Type B pancreatic cell (in vitro differentiated cells): ENCODE data around the gene PSMA5. TPM values are rescaled to one million over a fixed set of nuclear protein-coding genes. Genes with fewer than 3 reads are reported as not detected.
A peak's percentile ranks its signal among the peaks of the same experiment; 100 is the strongest.
"Not testable (repeated sequence)": the region's sequence is repeated elsewhere in the genome, so short reads cannot be mapped to it uniquely, and the experiment has no call there.

Source experiments
- DNase-seq: peaks from one replicate; pipeline ENCODE4 v3.0.0; 2021; ENCODE audit warnings: mixed read lengths; ENCODE audit not compliant: unreplicated experiment; ENCODE audit errors: extremely low spot score
- H3K27ac Mint-ChIP-seq: 2 replicates; pipeline ENCODE4 v1.8.0; 2021; ENCODE audit warnings: mild to moderate bottlenecking, mixed read lengths
- H3K27me3 Mint-ChIP-seq: 2 replicates; pipeline ENCODE4 v1.8.0; 2021; ENCODE audit warnings: mixed read lengths
- H3K36me3 Mint-ChIP-seq: 2 replicates; pipeline ENCODE4 v1.8.0; 2021; ENCODE audit warnings: mixed read lengths
- H3K4me1 Mint-ChIP-seq: one replicate; pipeline ENCODE4 v1.8.0; 2021; ENCODE audit warnings: mixed read lengths; ENCODE audit not compliant: unreplicated experiment
- H3K4me3 Mint-ChIP-seq: 2 replicates; pipeline ENCODE4 v1.8.0; 2021; ENCODE audit warnings: mild to moderate bottlenecking, mixed read lengths
- H3K9me3 Mint-ChIP-seq: 2 replicates; pipeline ENCODE4 v1.8.0; 2021; ENCODE audit warnings: mixed read lengths
- CTCF ChIP-seq: fragments of 200-600 bp; sonication (generic); conservative IDR thresholded peaks from 2 replicates; pipeline ENCODE4 v1.5.0; 2021; ENCODE audit warnings: antibody characterized with exemption, mild to moderate bottlenecking
- total RNA-seq: library from RNA; stranded (reverse); gene quantifications from 2 replicates; pipeline ENCODE4 v1.2.1, GENCODE V29; 2021; ENCODE audit warnings: low replicate concordance

PSMA5 gene
- total RNA-seq, 1 donor from 2014 or later: 84.3 TPM

- H3K27me3 Mint-ChIP-seq: no peaks in the 10 kb centered on the region
- no peak for TF ChIP-seq CTCF
- H3K4me3 Mint-ChIP-seq: no peak overlapping the region
- peaks cover 5% of the 10 kb centered on the region for H3K4me1 Mint-ChIP-seq
- H3K27ac Mint-ChIP-seq: no peak overlapping the region
- no peaks in the 10 kb centered on the region for H3K9me3 Mint-ChIP-seq
- H3K36me3 Mint-ChIP-seq: peaks cover 4% of the 10 kb centered on the region
- no peak for DNase-seq
These were observed 48.5 kb downstream of the PSMA5 start for GRCh38 chr1:109377698-109378097.

- not testable (repeated sequence) for H3K4me1 Mint-ChIP-seq, DNase-seq, H3K4me3 Mint-ChIP-seq, H3K9me3 Mint-ChIP-seq, H3K36me3 Mint-ChIP-seq, H3K27ac Mint-ChIP-seq, H3K27me3 Mint-ChIP-seq
These were observed 52.6 kb downstream of the PSMA5 start for GRCh38 chr1:109373696-109374095.

GRCh38 chr1:109373126-109373525, 53.1 kb downstream of the PSMA5 start:
- no peak for DNase-seq
- Mint-ChIP-seq H3K27ac (no peak overlapping the region), H3K4me1 (peaks cover 5% of the 10 kb centered on the region), H3K4me3 (no peak overlapping the region), H3K36me3 (peaks cover 4% of the 10 kb centered on the region), H3K27me3 (no peaks in the 10 kb centered on the region), H3K9me3 (no peaks in the 10 kb centered on the region)
- no peak for TF ChIP-seq CTCF

- peak overlapping the region; percentile 89 for H3K27ac Mint-ChIP-seq
- no peak for TF ChIP-seq CTCF
- H3K4me3 Mint-ChIP-seq: no peak overlapping the region
- H3K36me3 Mint-ChIP-seq: peaks cover 8% of the 10 kb centered on the region
- no peak for DNase-seq
- peaks cover 5% of the 10 kb centered on the region for H3K4me1 Mint-ChIP-seq
- no peaks in the 10 kb centered on the region for H3K27me3 Mint-ChIP-seq
- H3K9me3 Mint-ChIP-seq: no peaks in the 10 kb centered on the region
These were observed 54.0 kb downstream of the PSMA5 start for GRCh38 chr1:109372281-109372680.

- TF ChIP-seq CTCF: no peak
- DNase-seq: no peak
- no peaks in the 10 kb centered on the region for H3K27me3 Mint-ChIP-seq
- peaks cover 10% of the 10 kb centered on the region for H3K36me3 Mint-ChIP-seq
- H3K4me1 Mint-ChIP-seq: peaks cover 5% of the 10 kb centered on the region
- H3K27ac Mint-ChIP-seq: peak overlapping the region; percentile 89
- peak overlapping the region; percentile 54 for H3K4me3 Mint-ChIP-seq
- no peaks in the 10 kb centered on the region for H3K9me3 Mint-ChIP-seq
These were observed 54.9 kb downstream of the PSMA5 start for GRCh38 chr1:109371341-109371739.

- Mint-ChIP-seq H3K27me3 (no peaks in the 10 kb centered on the region), H3K4me3 (peak overlapping the region; percentile 54), H3K36me3 (peaks cover 15% of the 10 kb centered on the region), H3K4me1 (peaks cover 4% of the 10 kb centered on the region), H3K9me3 (no peaks in the 10 kb centered on the region), H3K27ac (peak overlapping the region; percentile 89)
- no peak for TF ChIP-seq CTCF
- no peak for DNase-seq
These were observed 55.4 kb downstream of the PSMA5 start for GRCh38 chr1:109370712-109371340.
